Heart right ventricle (tissue), 16 donors: ENCODE results near the gene U2AF1L4. TPM values are rescaled to one million over a fixed set of nuclear protein-coding genes. Genes with fewer than 3 reads are reported as not detected.

Source experiments
- ATAC-seq, 8 donors: fragments of 200-7000 bp; cut with Tn5 transposase; one replicate each; pipeline ENCODE4 v1.9.1; 2020; ENCODE audit warnings: mild to moderate bottlenecking in 8 of 8, moderate library complexity in 8 of 8, moderate number of reproducible peaks in 1 of 8
- DNase-seq, 2 donors: peaks; one replicate each; pipeline ENCODE4 v3.0.0-alpha.2; 2020
- H3K27ac ChIP-seq, 10 donors: fragments of 200-600 bp; sonication (generic) in 2 of 10; one replicate each; pipeline versions ENCODE4 v1.5.0 to v1.8.0; 2020 to 2022; ENCODE audit warnings: mild to moderate bottlenecking in 3 of 10
- H3K27me3 ChIP-seq, 7 donors: fragments of 200-600 bp; one replicate each; pipeline ENCODE4 v1.8.0; 2021 to 2022; ENCODE audit warnings: mild to moderate bottlenecking in 2 of 7
- H3K36me3 ChIP-seq, 9 donors: fragments of 200-600 bp; sonication (generic) in 1 of 9; one replicate each; pipeline versions ENCODE4 v1.5.0 to v1.8.0; 2020 to 2022; ENCODE audit warnings: mild to moderate bottlenecking in 2 of 9
- H3K4me1 ChIP-seq, 9 donors: fragments of 200-600 bp; sonication (generic) in 1 of 9; one replicate each; pipeline versions ENCODE4 v1.5.0 to v1.8.0; 2020 to 2022; ENCODE audit warnings: mild to moderate bottlenecking in 4 of 9
- H3K4me3 ChIP-seq, 10 donors: fragments of 200-600 bp; sonication (generic) in 2 of 10; one replicate each; pipeline versions ENCODE4 v1.5.0 to v1.8.0; 2020 to 2022; ENCODE audit warnings: mild to moderate bottlenecking in 7 of 10, moderate library complexity in 2 of 10
- H3K9me3 ChIP-seq, 11 donors: fragments of 200-600 bp in 10 of 11; sonication (generic) in 2 of 11; one replicate each; pipeline versions ENCODE4 v1.5.0 to v1.8.0; 2013 to 2022; ENCODE audit warnings: mild to moderate bottlenecking in 2 of 11, control low read depth in 1 of 11, moderate library complexity in 1 of 11
- CTCF ChIP-seq, 9 donors: fragments of 200-600 bp; sonication (generic) in 2 of 9; IDR thresholded peaks; one replicate each; pipeline versions ENCODE4 v1.5.0 to v1.8.0; 2021 to 2022; ENCODE audit warnings: antibody characterized with exemption in 9 of 9, mild to moderate bottlenecking in 5 of 9, moderate library complexity in 1 of 9
- WGBS, 2 donors: extraction: QIAGEN DNeasy Blood & Tissue Kit; methylation state at CpG; one replicate each; pipeline ENCODE4 v1.1.7; 2013; ENCODE audit warnings: inconsistent platforms in 1 of 2; 5-methylcytosine and 5-hydroxymethylcytosine counted together
- intact Hi-C, 10 donors: fragments of 100-400 bp; cut with DNase I; formaldehyde crosslinking; loops; one replicate each; pipeline versions ENCODE4 v1.11.1 to v1.14.2; 2022
- polyA plus RNA-seq, 2 donors: library from polyadenylated mRNA; stranded (reverse); fragments of 200-250 nt; gene quantifications; one replicate each; pipeline ENCODE4 v1.2.3, GENCODE V29; 2013
- total RNA-seq, 10 donors: library from RNA; stranded (reverse); fragmentation: NEBNext Ultra II Directional in 3 of 10; extraction: Animal tissue kit (Norgen Biotek cat#: 25700) in 3 of 10; gene quantifications; one replicate each; pipeline versions ENCODE4 v1.2.1 to v1.2.4, GENCODE V29; 2021 to 2023
- donor health status: Arrhythmogenic right ventricular cardiomyopathy.
- donor health status: ischemic (EF 13 %, LVEDD 7.1; RV severe dilation, severe dysfunction).
- donor health status: healthy with polysubstance abuse.
- donor health status: DM: no; HTN: yes; CAD: no.
- donor health status: DM: no; HTN: no; CAD: no.
- donor health status: ischemic (EF 25% LVEDD 6.9; RV normal size, moderate dysfunction).
- donor health status: ischemic (EF 25% LVEDD 5.7; RV mildly dilated, moderate dysfunction).
- donor health status: healthy.
- donor health status: DM: yes; HTN: yes; CAD: no.
- donor health status: Ischemic cardiomyopathy.
- donor health status: ischemic (EF 35%, LVEDD 5.7; RV mildly dilated, moderate dysfunction).
- donor health status: nonischemic (EF 11% LVEDD 7.7; RV severe dilation, severe dysfunction).
- donor health status: DM: yes; HTN: yes; CAD: no.
- donor health status: PGD.
- donor health status: ischemic (EF 29% LVEDD 5.4; RV normal size, mild dysfunction).
- donor health status: nonischemic (EF 23%, LVEDD 6.1; RV moderate dilation, normal function).

The U2AF1L4 gene
- total and polyA plus RNA-seq, 12 donors: 11.5 to 57.7 (median 20.3) TPM

- ATAC-seq (peak; percentile 97 to 100 (median 99)), DNase-seq (peak; percentile 99)
- 0 to 1% methylated on average over 74 to 82 of the region's 82 CpGs for WGBS, 2 donors
- Histone ChIP-seq H3K27ac (peak within 1 kb of the TSS in 7 of 10 donors; percentile 17 to 75 (median 58)), H3K4me3 (peak within 1 kb of the TSS; percentile 61 to 98 (median 85)), H3K9me3 (no peaks in the 10 kb centered on the region), H3K27me3 (no peaks in the 10 kb centered on the region), H3K4me1 (peaks cover 0 to 18% (median 7%) of the 10 kb centered on the region in 9 donors), H3K36me3 (peaks cover 0 to 30% (median 0%) of the 10 kb centered on the region in 9 donors)
- TF ChIP-seq CTCF (IDR thresholded peaks at IDR 0.05): no peak
- intact Hi-C loops: loop anchor here in 2 of 10 donors (10.0 kb wide), 1 partner anchor 159 kb away; the partner anchor contains the start of gene LRFN3 (in 2 of the 2)
Measured at GRCh38 chr19:35775298-35776101, 30.3 kb upstream of the U2AF1L4 start, which contains the start of gene ARHGAP33. TSS of gene ARHGAP33 (plus strand) at chr19:35775564. CDS start at chr19:35775659, 95 bp downstream.

- peak overlapping the region; percentile 61 to 98 (median 85) for H3K4me3 ChIP-seq
- no peaks in the 10 kb centered on the region for H3K27me3 ChIP-seq
- peaks cover 0 to 18% (median 7%) of the 10 kb centered on the region in 9 donors for H3K4me1 ChIP-seq
- intact Hi-C loops: loop anchor here in 2 of 10 donors (10.0 kb wide), 1 partner anchor 160 kb away; the partner anchor contains the start of gene LRFN3 (in 2 of the 2)
- no peaks in the 10 kb centered on the region for H3K9me3 ChIP-seq
- no peak for TF ChIP-seq CTCF (IDR thresholded peaks at IDR 0.05)
- 10 to 34% methylated on average over 9 of the region's 9 CpGs for WGBS, 2 donors
- peaks cover 0 to 25% (median 0%) of the 10 kb centered on the region in 9 donors for H3K36me3 ChIP-seq
- H3K27ac ChIP-seq: no peak overlapping the region
- ATAC-seq (peak in 5 of 8 donors; percentile 9 to 44 (median 24)), DNase-seq (no peak)
Measured at GRCh38 chr19:35775046-35775297, 29.8 kb upstream of the U2AF1L4 start.

GRCh38 chr19:35774274-35775045 lies 29.2 kb upstream of the U2AF1L4 start:
- DNase-seq (no peak), ATAC-seq (no peak)
- H3K4me1 ChIP-seq: peaks cover 0 to 18% (median 7%) of the 10 kb centered on the region in 9 donors
- intact Hi-C loops: loop anchor here in 2 of 10 donors (10.0 kb wide), 1 partner anchor 160 kb away; the partner anchor contains the start of gene LRFN3 (in 2 of the 2)
- H3K27ac ChIP-seq: no peak overlapping the region
- H3K4me3 ChIP-seq: peak overlapping the region; percentile 61 to 98 (median 85)
- TF ChIP-seq CTCF (IDR thresholded peaks at IDR 0.05): no peak
- peaks cover 0 to 20% (median 0%) of the 10 kb centered on the region in 9 donors for H3K36me3 ChIP-seq
- 33 to 53% methylated on average over 16 of the region's 16 CpGs for WGBS, 2 donors
- H3K9me3 ChIP-seq: no peaks in the 10 kb centered on the region
- H3K27me3 ChIP-seq: no peaks in the 10 kb centered on the region
